Vagina (tissue), 2 donors: Measurements from ENCODE around the gene DNMT3A. TPM values are rescaled to one million over a fixed set of nuclear protein-coding genes. Genes with fewer than 3 reads are reported as not detected.

Source experiments
- DNase-seq, 2 donors: peaks; one replicate each; pipeline ENCODE4 v3.0.0-alpha.2; 2017; ENCODE audit errors: extremely low spot score in 2 of 2
- H3K27ac ChIP-seq: fragments of 200-600 bp; sonication (generic); one replicate; pipeline ENCODE4 v1.5.1; 2019
- H3K27me3 ChIP-seq: fragments of 200-600 bp; sonication (generic); one replicate; pipeline ENCODE4 v1.5.1; 2019
- H3K36me3 ChIP-seq, 2 donors: fragments of 200-600 bp; sonication (generic); one replicate each; pipeline ENCODE4 v1.5.1; 2017 to 2019
- H3K4me1 ChIP-seq: fragments of 200-600 bp; sonication (generic); one replicate; pipeline ENCODE4 v1.5.1; 2019
- H3K4me3 ChIP-seq, 2 donors: fragments of 200-600 bp; sonication (generic); 1 replicate in 1 of 2; 2 replicates in 1 of 2; pipeline ENCODE4 v1.5.1; 2016 to 2019
- H3K9me3 ChIP-seq: fragments of 200-600 bp; sonication (generic); one replicate; pipeline ENCODE4 v1.5.1; 2019
- CTCF ChIP-seq, 3 experiments: fragments of 450-650 bp in 2 of 3; fragments of 200-600 bp in 1 of 3; sonication (generic) in 1 of 3; IDR thresholded peaks; one replicate each; pipeline ENCODE4 v1.5.1; 2017 to 2019; ENCODE audit warnings: antibody characterized with exemption in 3 of 3, mild to moderate bottlenecking in 2 of 3, moderate library complexity in 2 of 3
- POLR2A ChIP-seq, 2 donors: fragments of 450-650 bp; IDR thresholded peaks; one replicate each; pipeline ENCODE4 v1.6.1; 2017; ENCODE audit warnings: antibody characterized with exemption in 2 of 2, mild to moderate bottlenecking in 2 of 2, moderate library complexity in 2 of 2
- POLR2AphosphoS5 ChIP-seq, 2 donors: sonication (generic); formaldehyde crosslinking; IDR thresholded peaks; one replicate each; pipeline ENCODE4 v1.9.0; 2017; ENCODE audit warnings: antibody characterized with exemption in 2 of 2, mild to moderate bottlenecking in 2 of 2, low read depth in 1 of 2; ENCODE audit not compliant: insufficient read depth in 1 of 2
- intact Hi-C: fragments of 100-400 bp; cut with DNase I; formaldehyde crosslinking; loops from one replicate; pipeline ENCODE4 v1.15.1; 2023
- total RNA-seq: library from RNA; depleted of rRNA; stranded (reverse); fragments of >200 nt; gene quantifications from one replicate; pipeline ENCODE4 v1.2.3, GENCODE V29; 2016

The DNMT3A gene
- total RNA-seq, 1 donor from 2014 or later: 28.0 TPM

- Histone ChIP-seq H3K4me3 (no peak overlapping the region), H3K27me3 (no peaks in the 10 kb centered on the region), H3K4me1 (peaks cover 65% of the 10 kb centered on the region), H3K27ac (no peak overlapping the region), H3K9me3 (no peaks in the 10 kb centered on the region), H3K36me3 (no peaks in the 10 kb centered on the region)
- intact Hi-C loops: no loop called here
- no peak for TF ChIP-seq CTCF (IDR thresholded peaks at IDR 0.05)
- no peak for TF ChIP-seq POLR2AphosphoS5 (IDR thresholded peaks at IDR 0.05; ENCODE audit: insufficient read depth in 1 of 2, low read depth in 1 of 2)
- no peak for TF ChIP-seq POLR2A (IDR thresholded peaks at IDR 0.05)
- DNase-seq: no peak
Measured at GRCh38 chr2:25337891-25338290, 3.8 kb downstream of the DNMT3A start.

GRCh38 chr2:25337276-25337675 is 4.4 kb downstream of the DNMT3A start:
- H3K9me3 ChIP-seq: no peaks in the 10 kb centered on the region
- TF ChIP-seq CTCF (IDR thresholded peaks at IDR 0.05): no peak
- TF ChIP-seq POLR2A (IDR thresholded peaks at IDR 0.05): no peak
- TF ChIP-seq POLR2AphosphoS5 (IDR thresholded peaks at IDR 0.05; ENCODE audit: insufficient read depth in 1 of 2, low read depth in 1 of 2): no peak
- intact Hi-C loops: no loop called here
- H3K4me1 ChIP-seq: peaks cover 66% of the 10 kb centered on the region
- H3K27me3 ChIP-seq: no peaks in the 10 kb centered on the region
- H3K36me3 ChIP-seq: no peaks in the 10 kb centered on the region
- H3K27ac ChIP-seq: no peak overlapping the region
- no peak overlapping the region for H3K4me3 ChIP-seq
- DNase-seq: no peak

GRCh38 chr2:25336383-25336841 is 5.3 kb downstream of the DNMT3A start:
- H3K9me3 ChIP-seq: no peaks in the 10 kb centered on the region
- intact Hi-C loops: no loop called here
- no peak overlapping the region for H3K4me3 ChIP-seq
- H3K36me3 ChIP-seq: no peaks in the 10 kb centered on the region
- H3K27ac ChIP-seq: no peak overlapping the region
- H3K4me1 ChIP-seq: peaks cover 69% of the 10 kb centered on the region
- no peaks in the 10 kb centered on the region for H3K27me3 ChIP-seq
- TF ChIP-seq POLR2A (IDR thresholded peaks at IDR 0.05): no peak
- TF ChIP-seq CTCF (IDR thresholded peaks at IDR 0.05): no peak
- no peak for TF ChIP-seq POLR2AphosphoS5 (IDR thresholded peaks at IDR 0.05; ENCODE audit: insufficient read depth in 1 of 2, low read depth in 1 of 2)
- no peak for DNase-seq

GRCh38 chr2:25335971-25336370 is 5.8 kb downstream of the DNMT3A start:
- TF ChIP-seq POLR2AphosphoS5 (IDR thresholded peaks at IDR 0.05; ENCODE audit: insufficient read depth in 1 of 2, low read depth in 1 of 2) (no peak), POLR2A (IDR thresholded peaks at IDR 0.05) (no peak), CTCF (IDR thresholded peaks at IDR 0.05) (no peak)
- Histone ChIP-seq H3K4me3 (no peak overlapping the region), H3K27me3 (no peaks in the 10 kb centered on the region), H3K4me1 (peaks cover 69% of the 10 kb centered on the region), H3K27ac (no peak overlapping the region), H3K36me3 (no peaks in the 10 kb centered on the region), H3K9me3 (no peaks in the 10 kb centered on the region)
- intact Hi-C loops: no loop called here
- no peak for DNase-seq

- Histone ChIP-seq H3K4me3 (no peak overlapping the region), H3K27me3 (no peaks in the 10 kb centered on the region), H3K27ac (no peak overlapping the region), H3K36me3 (no peaks in the 10 kb centered on the region), H3K4me1 (peaks cover 71% of the 10 kb centered on the region), H3K9me3 (no peaks in the 10 kb centered on the region)
- DNase-seq: no peak
- intact Hi-C loops: no loop called here
- no peak for TF ChIP-seq CTCF (IDR thresholded peaks at IDR 0.05)
- TF ChIP-seq POLR2AphosphoS5 (IDR thresholded peaks at IDR 0.05; ENCODE audit: insufficient read depth in 1 of 2, low read depth in 1 of 2): no peak
Measured at GRCh38 chr2:25335204-25335603, 6.5 kb downstream of the DNMT3A start.
